Activated T-helper 1 cell treated with anti-CD3 and anti-CD28 coated beads, Interleukin-2, amount 50 U/mL, for 16 hours (primary cell): ENCODE results near the gene CACNG5.

Experiments
- DNase-seq, 2 donors: peaks; one replicate each; pipeline ENCODE4 v3.0.0-alpha.2; 2020; ENCODE audit warnings: low read depth in 1 of 2, low spot score in 1 of 2

Gene CACNG5

GRCh38 chr17:66903781-66904180, 68.9 kb downstream of the CACNG5 start:
- DNase-seq: no peak

DNA sequence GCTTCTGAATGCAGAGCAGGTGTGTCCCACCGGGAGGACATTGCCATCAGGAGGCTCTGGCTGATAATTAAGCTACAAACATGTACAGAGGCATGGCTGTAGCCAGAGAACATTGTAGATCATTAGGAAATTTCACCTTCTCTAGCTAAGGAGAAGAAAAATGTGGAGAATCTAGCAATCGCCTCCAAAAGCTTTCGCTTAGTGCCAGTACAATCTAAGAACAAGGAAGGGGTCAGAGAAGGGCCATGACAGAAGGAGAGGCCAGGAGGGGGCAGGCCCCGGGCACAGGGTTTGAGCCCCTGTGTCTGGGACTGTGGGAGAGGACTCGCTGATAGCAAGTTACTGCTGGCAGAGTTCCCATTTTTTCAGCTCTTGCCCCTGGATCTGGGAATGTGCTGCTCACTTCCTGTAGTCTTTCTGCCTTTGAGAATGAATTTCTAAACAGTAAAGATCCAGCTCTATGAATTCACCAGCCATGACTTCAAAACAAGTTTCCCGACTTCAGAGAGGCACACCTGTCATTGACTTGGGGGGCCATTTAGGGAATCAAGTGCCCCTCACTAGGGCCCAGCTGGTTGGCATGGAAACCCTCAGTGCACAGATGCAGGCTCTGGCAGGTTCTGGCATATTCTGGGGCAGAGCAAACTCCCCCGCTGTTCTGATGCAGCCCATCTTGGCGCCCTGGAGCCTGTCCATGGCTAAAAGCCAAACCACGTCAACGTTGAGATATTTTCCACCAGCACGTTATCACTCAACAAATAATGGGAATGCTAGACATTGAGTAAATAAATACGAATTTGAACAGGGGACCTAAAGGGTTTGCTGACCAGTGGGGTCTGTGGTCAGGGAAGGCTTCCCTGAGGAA, 70.1 kb downstream of the CACNG5 start:
- DNase-seq: no peak

- peak; percentile 22 to 35 for DNase-seq
These were observed 71.7 kb downstream of the CACNG5 start for GRCh38 chr17:66906321-66907278.

DNA sequence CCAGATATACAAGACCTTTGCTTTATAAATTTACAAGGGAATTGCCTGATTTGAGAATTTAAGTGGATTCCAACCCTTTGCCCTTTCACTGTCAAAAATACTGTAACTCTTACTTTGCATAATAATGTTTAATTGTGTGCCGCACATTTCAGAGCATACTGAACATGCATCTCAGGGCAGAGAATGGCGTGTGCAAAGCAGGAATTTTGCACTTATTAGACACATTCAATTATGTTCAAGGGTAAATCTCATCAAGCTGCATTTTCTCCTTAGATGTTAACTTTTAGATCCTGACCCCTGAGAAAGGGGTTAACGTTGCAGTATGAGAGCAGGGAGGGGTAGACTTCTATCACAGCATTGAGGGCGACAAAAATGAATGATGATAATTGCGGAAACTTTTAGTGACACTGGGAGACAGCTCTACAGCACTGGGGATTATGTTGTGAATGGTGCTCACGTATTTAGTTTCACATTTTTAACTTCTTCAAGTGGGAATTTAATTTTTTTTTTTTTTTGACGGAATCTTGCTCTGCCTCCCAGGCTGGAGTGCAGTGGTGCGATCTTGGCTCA, 75.0 kb downstream of the CACNG5 start:
- no peak for DNase-seq

GRCh38 chr17:66910651-66911285, 75.9 kb downstream of the CACNG5 start:
- DNase-seq: no peak

- no peak for DNase-seq
These were observed 80.3 kb downstream of the CACNG5 start for GRCh38 chr17:66915204-66915611.

DNA sequence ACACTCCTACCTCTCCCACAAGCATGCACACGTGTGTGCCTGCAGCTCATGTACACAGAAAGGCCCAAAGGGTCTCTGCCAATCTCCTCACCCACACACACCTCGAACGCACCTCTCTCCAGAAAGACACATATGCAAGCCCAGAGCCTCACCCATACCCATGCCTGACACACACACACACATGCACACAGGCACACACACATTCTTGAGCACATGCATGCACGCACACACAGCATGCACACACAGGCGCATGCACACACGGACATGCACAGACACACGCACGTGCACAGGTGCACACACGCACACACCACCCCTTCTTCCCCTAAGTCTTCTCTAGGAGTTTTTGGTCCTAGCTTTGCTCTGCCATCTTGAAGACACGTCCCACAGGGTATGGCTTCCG, 80.9 kb downstream of the CACNG5 start:
- DNase-seq: no peak

DNA sequence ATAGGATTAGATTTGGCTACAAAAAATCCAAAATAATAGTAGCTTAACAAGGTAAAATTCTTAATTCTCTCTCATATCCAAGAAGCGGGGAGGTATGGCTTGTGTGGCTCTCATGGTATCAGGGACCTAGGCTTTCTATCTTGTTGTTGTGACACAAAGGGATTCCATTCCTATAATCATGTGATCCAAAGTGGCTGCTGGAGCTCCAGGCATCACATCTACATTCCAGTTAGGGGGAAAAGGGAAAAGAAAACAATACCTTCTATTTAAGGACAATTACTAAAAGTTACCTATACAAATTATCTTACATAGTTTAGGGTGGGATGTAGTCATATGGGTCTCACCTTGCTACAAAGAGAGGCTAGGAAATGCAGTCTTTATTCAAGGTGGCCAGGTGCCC, 82.0 kb downstream of the CACNG5 start:
- no peak for DNase-seq

- no peak for DNase-seq
These were observed 84.0 kb downstream of the CACNG5 start for GRCh38 chr17:66918896-66919295.

DNA sequence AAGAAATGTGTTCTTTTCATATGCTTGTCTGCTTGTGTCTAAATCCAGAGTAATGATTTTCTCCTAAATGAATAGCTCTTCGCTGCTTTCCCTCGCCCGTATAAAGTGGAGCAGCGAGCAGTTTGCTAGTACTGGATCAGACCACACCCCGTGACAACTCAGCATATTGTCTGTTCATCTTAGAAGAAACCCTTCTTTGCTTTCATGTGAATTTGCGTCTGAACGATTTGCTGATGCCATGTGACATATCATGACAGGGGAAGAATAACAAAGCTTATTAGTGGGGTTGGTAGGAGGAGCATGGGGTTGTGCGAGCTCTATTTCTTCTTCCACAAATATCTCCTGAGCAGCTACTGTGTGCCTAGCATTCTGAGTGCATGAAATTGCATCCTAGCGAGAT, 85.5 kb downstream of the CACNG5 start:
- no peak for DNase-seq

DNA sequence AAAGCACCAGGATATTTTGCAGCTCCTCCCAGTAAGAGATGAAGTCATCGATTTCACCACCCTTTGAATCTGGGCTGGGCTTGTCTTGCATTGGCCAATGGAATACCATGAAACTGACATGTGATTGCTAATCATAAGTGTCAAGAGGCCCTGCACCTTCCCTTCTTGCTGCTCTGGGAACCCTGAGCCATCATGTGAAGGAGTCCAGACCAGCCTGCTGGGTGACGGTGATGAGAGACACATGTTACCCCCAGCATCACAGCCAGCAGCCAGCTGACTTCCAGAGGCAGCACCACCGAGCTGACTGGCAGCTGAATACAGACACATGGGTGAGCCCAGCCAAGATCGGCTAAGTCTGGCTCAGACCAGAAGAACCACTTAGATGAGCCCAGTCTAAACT, 86.0 kb downstream of the CACNG5 start:
- DNase-seq: no peak

DNA sequence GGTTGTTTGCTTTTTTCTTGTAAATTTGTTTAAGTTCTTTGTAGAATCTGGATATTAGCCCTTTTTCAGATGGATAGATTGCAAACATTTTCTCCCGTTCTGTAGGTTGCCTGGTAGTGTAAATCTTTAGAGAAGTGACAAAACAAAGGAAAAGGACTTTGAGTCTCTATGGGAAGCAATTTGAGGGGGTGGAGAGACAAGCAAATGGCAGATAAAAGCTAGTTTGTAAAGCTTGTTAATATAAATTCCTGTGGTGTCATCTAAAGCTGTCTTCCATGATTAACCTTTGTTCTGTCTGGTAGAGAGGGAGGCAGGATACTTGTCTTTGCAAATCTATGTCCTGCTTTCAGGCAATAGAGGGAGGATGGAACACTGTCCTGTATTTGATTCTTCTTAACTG, 89.0 kb downstream of the CACNG5 start:
- no peak for DNase-seq

DNA sequence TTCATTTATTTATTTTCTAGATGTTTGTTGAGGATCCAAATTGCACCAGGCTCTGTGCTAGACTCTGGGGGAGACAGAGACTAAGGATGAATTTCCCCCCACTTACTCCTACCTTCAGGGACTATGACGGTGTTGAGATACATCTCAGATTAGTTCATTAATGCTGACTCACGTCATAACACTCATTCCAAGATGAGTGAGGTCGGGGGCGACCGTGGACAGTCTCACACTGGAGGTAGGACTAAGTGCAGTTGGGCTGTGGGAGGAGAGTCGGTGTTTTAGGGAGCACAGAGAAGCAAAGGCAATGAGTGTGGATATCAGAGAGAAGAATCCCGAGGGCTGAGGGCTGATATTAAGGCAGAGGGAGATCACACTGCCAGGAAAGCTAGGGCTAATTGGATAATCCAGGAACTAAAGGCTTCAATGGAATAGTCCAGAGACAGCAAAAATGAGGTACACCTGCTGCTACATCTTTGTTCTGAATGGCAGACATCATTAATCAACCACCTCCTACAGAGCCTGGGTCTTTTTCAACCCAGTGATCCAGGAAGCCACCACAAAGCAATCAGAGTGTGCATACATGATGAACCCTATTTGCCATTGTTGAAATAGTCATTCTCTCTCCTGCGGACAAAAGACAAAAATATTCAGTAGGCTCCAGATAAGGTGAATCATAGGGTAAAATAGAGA, 91.0 kb downstream of the CACNG5 start:
- no peak for DNase-seq

DNA sequence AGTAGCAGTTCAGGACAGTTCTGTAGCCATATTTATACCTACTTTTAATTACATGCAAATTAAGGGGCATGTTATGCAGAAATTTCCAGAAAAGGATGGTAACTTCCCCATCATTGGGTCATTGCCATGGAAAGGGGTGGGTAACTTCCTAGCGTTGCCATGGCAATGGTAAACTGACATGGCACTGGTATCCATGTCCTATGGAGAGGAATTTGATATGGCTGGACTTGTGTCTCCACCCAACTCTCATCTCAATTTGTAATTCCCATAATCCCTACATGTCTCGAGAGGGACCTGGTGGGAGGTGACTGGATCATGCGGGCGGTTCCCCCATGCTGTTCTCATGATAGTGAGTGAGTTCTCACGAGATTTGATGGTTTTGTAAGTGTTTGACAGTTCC, 94.0 kb downstream of the CACNG5 start:
- no peak for DNase-seq

DNA sequence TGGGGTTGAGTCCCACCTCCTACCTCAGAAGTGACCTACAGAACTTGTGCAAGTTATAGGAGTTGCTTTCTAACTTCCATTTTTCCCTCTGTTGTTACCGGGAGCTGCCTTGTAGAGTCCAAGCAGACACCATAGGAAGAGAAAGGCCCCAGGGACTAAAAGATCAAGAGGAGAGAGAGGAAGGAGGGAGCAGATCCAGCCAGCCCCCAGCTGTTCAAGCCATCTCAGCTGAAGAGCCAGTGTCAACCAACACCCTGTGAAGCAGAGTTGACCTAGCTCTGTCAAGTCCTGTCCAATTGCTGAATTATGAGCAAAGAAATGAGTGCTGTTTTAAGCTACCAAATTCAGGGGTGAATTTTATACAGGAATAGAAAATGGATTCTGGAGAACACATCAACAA, 94.7 kb downstream of the CACNG5 start:
- no peak for DNase-seq

- DNase-seq: no peak
These were observed 96.0 kb downstream of the CACNG5 start for GRCh38 chr17:66930933-66931332.

- DNase-seq: no peak
These were observed 97.4 kb downstream of the CACNG5 start for GRCh38 chr17:66932311-66932710.

DNA sequence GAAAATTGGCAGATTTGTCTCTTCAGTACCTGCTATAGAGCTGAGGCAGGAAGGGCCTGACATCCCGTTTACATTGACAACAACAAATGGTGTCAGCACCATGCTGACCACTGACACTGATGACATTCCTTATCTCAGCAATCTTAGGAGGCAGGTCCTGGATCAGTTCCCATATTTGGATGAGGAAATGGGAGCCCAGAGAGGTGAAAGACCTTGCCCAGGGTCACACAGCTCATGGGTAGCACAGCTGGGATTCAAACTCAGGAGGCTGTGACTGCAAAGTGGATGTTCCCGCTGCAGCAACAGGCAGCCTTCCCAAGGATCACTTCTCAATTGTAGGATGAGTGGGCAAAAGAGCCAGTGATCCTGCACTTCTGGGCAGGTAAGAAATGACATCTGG, 99.1 kb downstream of the CACNG5 start:
- no peak for DNase-seq
